Tibial artery (tissue), 4 donors: ENCODE results near the gene TMEM225.

ENCODE experiments used
- DNase-seq, 2 donors: peaks; one replicate each; pipeline ENCODE4 v3.0.0-alpha.2; 2019
- H3K27ac ChIP-seq, 2 donors: fragments of 200-600 bp; sonication (generic) in 1 of 2; 1 replicate in 1 of 2; 2 replicates in 1 of 2; pipeline ENCODE4 v1.5.1; 2018 to 2019; ENCODE audit warnings: mild to moderate bottlenecking in 1 of 2
- H3K27me3 ChIP-seq, 2 donors: fragments of 200-600 bp; sonication (generic) in 1 of 2; one replicate each; pipeline versions ENCODE4 v1.5.1 to v1.6.0; 2016 to 2019
- H3K36me3 ChIP-seq, 3 donors: fragments of 200-600 bp; sonication (generic) in 2 of 3; one replicate each; pipeline ENCODE4 v1.5.1; 2016 to 2019; ENCODE audit warnings: mild to moderate bottlenecking in 2 of 3
- H3K4me1 ChIP-seq, 4 donors: fragments of 200-600 bp; sonication (generic) in 2 of 4; 1 replicate in 3 of 4; 2 replicates in 1 of 4; pipeline ENCODE4 v1.5.1; 2016 to 2019
- H3K4me3 ChIP-seq, 2 donors: fragments of 200-600 bp; sonication (generic) in 1 of 2; 1 replicate in 1 of 2; 2 replicates in 1 of 2; pipeline ENCODE4 v1.5.1; 2018 to 2019; ENCODE audit warnings: mild to moderate bottlenecking in 2 of 2
- H3K9me3 ChIP-seq, 3 donors: fragments of 200-600 bp; sonication (generic) in 1 of 3; one replicate each; pipeline ENCODE4 v1.5.1; 2016 to 2019
- CTCF ChIP-seq, 2 experiments: fragments of 200-600 bp in 1 of 2; fragments of 450-650 bp in 1 of 2; IDR thresholded peaks; one replicate each; pipeline ENCODE4 v1.5.1; 2017 to 2019; ENCODE audit warnings: antibody characterized with exemption in 2 of 2, mild to moderate bottlenecking in 1 of 2, moderate library complexity in 1 of 2
- intact Hi-C: fragments of 100-400 bp; cut with DNase I; formaldehyde crosslinking; loops from one replicate; pipeline ENCODE4 v1.15.0; 2023; ENCODE audit warnings: low total_unique reads

TMEM225 gene

DNA sequence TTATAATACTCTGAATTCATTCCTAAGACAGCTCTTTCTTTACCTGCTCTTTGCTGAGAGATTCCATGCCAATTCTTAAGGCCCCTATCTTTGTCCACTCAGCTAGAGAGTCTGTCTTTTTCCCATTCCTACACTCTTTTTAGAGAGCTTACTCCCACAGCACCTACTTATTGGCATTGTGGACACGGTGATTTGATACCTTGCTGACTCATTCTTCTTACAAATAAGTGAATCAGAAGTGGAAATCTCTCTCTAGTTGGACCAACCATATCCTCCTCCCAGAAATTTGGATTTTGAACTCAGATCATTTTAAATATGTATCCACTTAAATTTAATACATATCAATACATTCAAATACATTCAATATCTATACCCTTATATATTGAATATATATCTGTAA is 46.8 kb downstream of the TMEM225 start:
- intact Hi-C loops, result no loop called here
- no peaks in the 10 kb centered on the region for H3K36me3 ChIP-seq
- TF ChIP-seq CTCF (IDR thresholded peaks at IDR 0.05), result no peak
- no peak overlapping the region for H3K27ac ChIP-seq
- no peak for DNase-seq
- H3K27me3 ChIP-seq, result no peaks in the 10 kb centered on the region
- no peaks in the 10 kb centered on the region for H3K9me3 ChIP-seq
- H3K4me3 ChIP-seq, result no peak overlapping the region
- no peaks in the 10 kb centered on the region for H3K4me1 ChIP-seq

GRCh38 chr11:123838199-123838598 is 47.3 kb downstream of the TMEM225 start:
- TF ChIP-seq CTCF (IDR thresholded peaks at IDR 0.05), result no peak
- no peak for DNase-seq
- no peaks in the 10 kb centered on the region for H3K36me3 ChIP-seq
- no peaks in the 10 kb centered on the region for H3K9me3 ChIP-seq
- no peaks in the 10 kb centered on the region for H3K27me3 ChIP-seq
- no peak overlapping the region for H3K4me3 ChIP-seq
- no peak overlapping the region for H3K27ac ChIP-seq
- H3K4me1 ChIP-seq, result no peaks in the 10 kb centered on the region
- intact Hi-C loops, result no loop called here

DNA sequence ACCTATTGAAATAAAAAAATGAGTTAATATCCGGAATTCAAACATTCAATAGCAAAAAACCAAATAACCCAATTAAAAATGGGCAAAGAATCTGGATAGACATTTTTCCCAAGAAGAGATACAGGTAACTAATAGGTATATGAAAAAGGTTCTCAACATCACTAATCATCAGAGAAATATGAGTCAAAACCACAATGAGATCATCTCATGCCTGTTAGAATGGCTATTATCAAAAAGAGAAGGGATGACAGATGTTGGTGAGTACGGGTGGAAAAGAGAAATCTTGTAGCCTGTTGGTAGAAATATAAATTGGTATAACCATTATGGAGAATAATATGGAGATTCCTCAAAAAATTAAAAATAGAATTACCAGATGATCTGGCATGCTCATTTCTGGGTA is 52.4 kb downstream of the TMEM225 start:
- Histone ChIP-seq H3K27ac (no peak overlapping the region), H3K4me1 (no peaks in the 10 kb centered on the region), H3K4me3 (no peak overlapping the region), H3K9me3 (no peaks in the 10 kb centered on the region), H3K36me3 (no peaks in the 10 kb centered on the region), H3K27me3 (no peaks in the 10 kb centered on the region)
- intact Hi-C loops, result no loop called here
- TF ChIP-seq CTCF (IDR thresholded peaks at IDR 0.05), result no peak
- no peak for DNase-seq
